ENCODE measurements around the gene CHKB.

GRCh38 chr22:50602338-50602700 lies 19.7 kb upstream of the CHKB start:
- TF ChIP-seq ZFX (IDR thresholded peaks at IDR 0.05), result no peak
- no peak for TF ChIP-seq CTCF (IDR thresholded peaks at IDR 0.05 in 2 of 3, conservative IDR thresholded peaks at IDR 0.05 in 1 of 3; ENCODE audit: borderline replicate concordance in 1 of 3, insufficient read depth in 1 of 3, low read depth in 2 of 3, low read length in 2 of 3)
- no peak for TF ChIP-seq EZH2 (IDR thresholded peaks at IDR 0.05)
- no peak for TF ChIP-seq FOSL1 (IDR thresholded peaks at IDR 0.05; ENCODE audit: low read depth)
- TF ChIP-seq POLR2AphosphoS5 (IDR thresholded peaks at IDR 0.05; ENCODE audit: low read depth, low read length), result no peak
- no peak for TF ChIP-seq SP1 (IDR thresholded peaks at IDR 0.05; ENCODE audit: low read depth)
- no peak for TF ChIP-seq ZNF274 (IDR thresholded peaks at IDR 0.05; ENCODE audit: low read depth, low read length)
- TF ChIP-seq, protein P1, sequence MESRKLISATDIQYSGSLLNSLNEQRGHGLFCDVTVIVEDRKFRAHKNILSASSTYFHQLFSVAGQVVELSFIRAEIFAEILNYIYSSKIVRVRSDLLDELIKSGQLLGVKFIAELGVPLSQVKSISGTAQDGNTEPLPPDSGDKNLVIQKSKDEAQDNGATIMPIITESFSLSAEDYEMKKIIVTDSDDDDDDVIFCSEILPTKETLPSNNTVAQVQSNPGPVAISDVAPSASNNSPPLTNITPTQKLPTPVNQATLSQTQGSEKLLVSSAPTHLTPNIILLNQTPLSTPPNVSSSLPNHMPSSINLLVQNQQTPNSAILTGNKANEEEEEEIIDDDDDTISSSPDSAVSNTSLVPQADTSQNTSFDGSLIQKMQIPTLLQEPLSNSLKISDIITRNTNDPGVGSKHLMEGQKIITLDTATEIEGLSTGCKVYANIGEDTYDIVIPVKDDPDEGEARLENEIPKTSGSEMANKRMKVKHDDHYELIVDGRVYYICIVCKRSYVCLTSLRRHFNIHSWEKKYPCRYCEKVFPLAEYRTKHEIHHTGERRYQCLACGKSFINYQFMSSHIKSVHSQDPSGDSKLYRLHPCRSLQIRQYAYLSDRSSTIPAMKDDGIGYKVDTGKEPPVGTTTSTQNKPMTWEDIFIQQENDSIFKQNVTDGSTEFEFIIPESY (IDR thresholded peaks at IDR 0.05; ENCODE audit: extremely low read depth, insufficient replicate concordance, low read length), result no peak
- no peak for TF ChIP-seq SIN3A (IDR thresholded peaks at IDR 0.05; ENCODE audit: low read depth)
- no peak for TF ChIP-seq YY1 (IDR thresholded peaks at IDR 0.05; ENCODE audit: extremely low read depth, insufficient replicate concordance, low read depth, low read length)
